Fibroblast of skin of right quadriceps (primary cell): ENCODE data around the gene GMNC.
A peak's percentile ranks its signal among the peaks of the same experiment; 100 is the strongest.

Experiments
- DNase-seq: peaks from one replicate; pipeline ENCODE4 v3.0.0-alpha.2; 2013

Gene GMNC

DNA sequence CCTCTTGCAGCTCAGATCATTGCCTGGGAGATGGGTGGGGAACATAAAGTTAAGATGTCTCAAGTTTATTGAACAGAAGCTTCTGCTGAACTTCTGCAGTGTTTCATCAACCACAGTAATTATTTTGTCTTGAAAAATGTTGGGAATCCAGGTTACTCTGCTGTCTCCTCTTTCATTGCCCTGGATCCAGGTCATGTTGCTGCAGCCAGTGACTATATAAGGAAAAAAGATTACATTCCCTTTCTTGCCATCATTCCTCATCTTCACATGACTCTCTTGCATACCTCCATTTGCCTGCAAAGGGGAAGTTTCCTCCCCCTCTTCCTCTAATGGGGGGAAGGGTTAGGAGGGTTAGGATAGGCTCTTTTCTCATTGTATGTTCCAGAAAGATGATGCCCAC lies 15.1 kb downstream of the GMNC start:
- peak; percentile 54 for DNase-seq

DNA sequence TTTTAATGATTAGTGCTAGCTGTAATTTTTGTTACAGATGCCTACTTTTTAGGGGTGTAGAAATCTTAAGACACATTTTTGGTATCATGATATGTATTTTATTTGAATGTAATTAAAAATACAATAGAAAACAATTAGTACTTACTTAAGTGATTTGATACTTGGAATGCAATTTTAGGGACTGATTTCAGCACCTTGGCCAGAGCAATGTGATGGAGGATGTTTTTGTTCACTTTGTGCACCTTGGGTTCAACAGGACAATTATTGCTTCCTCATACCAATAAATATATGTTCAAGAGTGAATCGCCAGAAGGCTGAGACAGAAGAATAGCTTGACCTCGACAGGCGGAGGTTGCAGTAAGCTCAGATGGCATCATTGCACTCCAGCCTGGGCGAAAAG lies 22.3 kb downstream of the GMNC start:
- no peak for DNase-seq

DNA sequence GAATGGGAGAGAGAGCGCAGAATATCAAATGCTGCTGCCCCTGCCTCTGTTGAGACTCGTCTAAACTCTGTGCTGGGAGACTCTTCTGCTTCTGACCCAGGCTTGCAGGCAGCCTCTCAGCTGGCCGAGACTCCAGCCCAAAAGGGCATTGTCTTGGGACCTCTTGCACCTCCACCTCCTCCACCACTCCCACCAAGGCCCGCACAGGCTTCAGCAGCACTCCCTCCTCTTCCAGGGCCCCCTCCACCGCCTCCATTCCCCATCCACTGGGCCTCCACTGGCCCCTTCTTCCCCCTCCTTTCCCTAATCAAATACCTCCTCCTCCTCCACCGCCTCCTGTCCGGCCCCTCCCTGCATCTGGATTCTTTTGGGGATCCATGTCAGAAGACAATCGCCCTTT lies 31.3 kb downstream of the GMNC start:
- no peak for DNase-seq

DNA sequence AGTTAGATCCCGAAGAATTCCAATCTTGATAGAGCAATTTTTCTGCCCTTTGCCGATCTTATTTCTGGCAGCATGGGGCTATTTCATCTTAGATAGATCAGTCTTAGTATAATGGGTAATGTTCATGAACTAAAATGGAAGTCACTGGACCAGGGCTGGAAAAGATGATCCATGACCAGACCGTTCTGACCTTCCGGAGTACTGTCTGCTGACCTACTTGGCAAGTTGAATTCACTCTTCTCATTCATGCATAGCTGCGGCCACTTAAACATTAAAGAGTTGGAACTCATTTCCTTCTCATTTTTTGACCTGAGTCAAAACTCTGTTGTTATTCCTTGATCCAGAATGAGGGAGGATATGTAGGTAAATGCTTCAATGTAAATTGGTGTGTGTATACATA lies 32.5 kb downstream of the GMNC start:
- no peak for DNase-seq

DNA sequence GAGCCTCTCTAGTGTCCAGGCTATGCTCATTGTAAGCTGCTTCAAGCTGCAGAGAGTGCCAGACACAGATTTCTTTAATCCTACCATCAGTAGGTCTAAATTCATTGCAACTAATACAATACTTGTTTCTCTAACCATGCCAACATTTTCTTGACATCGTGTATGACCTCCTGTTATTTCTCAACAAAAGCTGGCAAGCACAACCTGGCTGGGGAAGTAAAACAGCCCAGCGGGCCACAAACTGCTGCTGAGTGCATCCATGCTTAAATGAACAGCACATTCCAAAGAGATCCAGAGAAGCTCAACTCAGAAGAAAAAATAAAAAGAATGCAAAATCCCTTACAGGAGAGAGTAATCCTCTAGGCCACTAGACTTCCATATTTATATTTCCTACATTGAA lies 36.5 kb downstream of the GMNC start:
- DNase-seq, result no peak

DNA sequence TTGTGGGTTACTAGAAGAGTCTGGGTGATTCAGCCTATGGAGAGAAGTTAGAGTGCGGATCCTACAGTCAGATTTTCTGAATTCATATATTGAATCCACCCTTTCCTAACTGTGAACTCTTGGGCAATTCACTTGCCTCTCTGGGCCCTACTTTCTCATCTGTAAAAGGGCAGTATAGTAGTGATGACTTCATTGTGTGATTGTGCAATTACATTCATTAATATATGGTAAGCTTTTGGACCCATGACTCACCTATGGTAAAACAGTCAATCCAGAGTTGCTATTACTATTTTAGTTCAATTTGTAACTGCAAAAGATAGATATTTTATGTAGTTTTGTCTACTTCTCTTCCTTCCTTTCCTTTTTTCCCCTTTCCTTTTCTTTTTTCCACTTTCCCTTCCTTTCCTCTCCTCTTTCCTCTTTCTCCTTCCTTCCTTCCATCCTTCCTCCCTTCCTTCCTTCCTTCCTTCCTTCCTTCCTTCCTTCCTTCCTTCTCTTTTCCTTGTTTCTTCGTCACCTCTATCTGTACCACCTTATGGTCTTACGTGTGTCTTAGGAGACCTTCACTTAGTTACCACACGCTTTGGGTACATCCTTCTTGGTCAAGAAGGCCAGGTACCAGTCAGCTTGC lies 37.0 kb downstream of the GMNC start:
- DNase-seq, result no peak

DNA sequence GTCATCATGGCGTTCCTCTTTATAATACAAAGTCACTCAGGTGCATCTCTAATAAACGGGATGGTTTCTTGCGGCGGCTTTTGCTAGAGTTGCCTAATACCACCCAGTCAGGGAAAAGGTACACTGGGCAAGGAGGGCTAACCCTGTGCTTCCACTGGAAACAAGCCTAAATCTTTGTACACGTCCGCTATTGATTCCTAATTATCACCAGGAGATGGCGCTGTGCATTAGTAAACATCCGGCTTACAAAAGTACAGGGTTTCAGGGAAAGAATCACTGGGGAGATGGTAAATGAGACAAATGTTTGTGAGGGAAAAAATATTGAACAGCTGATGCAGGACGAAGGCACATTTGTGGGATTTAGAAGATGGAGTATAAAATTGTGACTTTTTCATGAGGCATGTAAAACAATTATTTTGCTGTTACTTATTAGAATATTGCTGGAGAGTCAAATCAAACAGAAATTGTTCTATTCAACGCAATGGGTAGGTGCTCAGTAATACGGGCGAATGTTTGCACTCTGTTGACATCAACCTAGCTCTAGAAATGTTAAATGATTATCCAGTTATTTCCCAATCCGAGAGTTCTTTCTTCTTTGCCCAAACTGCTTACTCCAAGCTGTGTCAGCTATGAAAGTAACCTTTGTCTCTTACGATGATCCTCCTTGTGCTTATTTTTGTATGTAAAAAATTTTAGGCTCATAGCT lies 50.6 kb downstream of the GMNC start:
- peak; percentile 43 for DNase-seq

DNA sequence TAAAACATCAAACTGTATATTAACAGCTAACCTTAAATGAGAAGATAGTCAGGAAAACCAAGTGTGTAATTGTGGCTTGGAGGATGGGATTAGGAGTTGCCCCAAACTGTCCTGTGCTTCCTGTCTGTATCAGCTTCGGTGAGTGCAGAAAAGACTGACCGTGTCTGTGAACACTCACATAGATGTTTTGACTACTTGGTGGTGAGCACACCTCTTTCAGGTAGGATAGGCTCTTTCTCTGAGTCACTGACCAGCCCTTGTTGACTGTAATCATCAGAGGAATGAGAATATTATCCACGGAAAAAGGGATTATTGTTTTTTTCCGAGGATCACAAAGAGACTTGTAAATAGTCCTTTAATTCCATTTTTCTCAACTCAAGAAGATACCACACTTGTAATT lies 51.5 kb downstream of the GMNC start:
- no peak for DNase-seq

DNA sequence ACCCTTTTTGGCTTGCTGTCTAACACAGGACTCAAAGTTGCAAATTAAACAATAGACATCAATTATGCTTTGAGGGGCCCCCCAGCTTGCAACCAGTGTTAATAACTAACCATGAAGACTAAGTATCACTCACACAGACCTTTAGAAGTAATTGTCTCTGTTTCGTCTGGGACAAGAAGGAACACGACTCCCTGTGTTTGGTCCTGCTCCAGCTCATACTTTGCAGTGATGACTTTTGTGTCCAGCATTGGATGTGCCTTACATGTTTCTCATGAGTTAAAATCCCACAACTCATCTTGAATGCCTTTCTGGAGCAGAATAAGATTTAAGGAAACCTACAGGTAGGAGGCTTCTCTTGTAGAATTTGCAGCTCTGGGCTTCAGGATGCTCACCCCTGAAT lies 53.1 kb downstream of the GMNC start:
- DNase-seq, result no peak

DNA sequence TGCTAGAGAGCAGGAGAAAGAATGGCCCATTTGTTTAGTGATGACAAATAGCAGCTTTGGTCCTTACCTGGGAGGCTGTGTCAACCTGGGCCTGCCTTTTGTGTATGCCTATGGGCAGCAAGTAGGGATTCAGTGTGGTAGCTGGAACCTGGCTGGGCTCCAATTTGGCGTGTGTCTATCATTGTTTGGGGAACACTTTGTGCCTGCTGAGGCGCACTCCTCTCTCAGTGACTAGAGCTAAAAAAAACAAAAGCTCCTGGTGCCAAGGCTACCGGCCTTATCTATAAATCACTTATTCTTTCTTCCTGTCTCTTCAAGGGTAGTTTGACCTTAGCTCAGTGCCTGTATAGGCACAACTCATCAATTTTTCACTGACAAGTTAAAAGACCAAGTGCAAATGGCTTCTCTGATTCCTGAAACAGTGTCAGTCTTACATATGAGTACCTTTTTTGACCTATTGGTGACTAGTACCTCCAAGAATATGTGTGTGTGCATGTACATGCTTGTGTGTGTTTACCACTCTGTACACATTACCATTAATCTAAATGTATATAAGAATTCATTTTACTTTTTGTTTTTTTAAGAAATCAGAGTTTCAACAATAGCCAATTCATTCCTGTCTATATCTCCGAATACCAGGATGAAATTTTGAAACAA lies 54.6 kb downstream of the GMNC start:
- no peak for DNase-seq
